Smooth muscle cell of the coronary artery (primary cell): ENCODE data around the gene STARD5. TPM values are rescaled to one million over a fixed set of nuclear protein-coding genes. Genes with fewer than 3 reads are reported as not detected.

Experiments used
- total RNA-seq: library from RNA; depleted of rRNA; stranded (reverse); fragments of >200 nt; gene quantifications from 2 replicates; pipeline ENCODE4 v1.2.3, GENCODE V29; 2014; ENCODE audit warnings: low replicate concordance

STARD5 gene, protein sequence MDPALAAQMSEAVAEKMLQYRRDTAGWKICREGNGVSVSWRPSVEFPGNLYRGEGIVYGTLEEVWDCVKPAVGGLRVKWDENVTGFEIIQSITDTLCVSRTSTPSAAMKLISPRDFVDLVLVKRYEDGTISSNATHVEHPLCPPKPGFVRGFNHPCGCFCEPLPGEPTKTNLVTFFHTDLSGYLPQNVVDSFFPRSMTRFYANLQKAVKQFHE
- 11.9 and 24.1 TPM in 2 replicates for total RNA-seq

DNA sequence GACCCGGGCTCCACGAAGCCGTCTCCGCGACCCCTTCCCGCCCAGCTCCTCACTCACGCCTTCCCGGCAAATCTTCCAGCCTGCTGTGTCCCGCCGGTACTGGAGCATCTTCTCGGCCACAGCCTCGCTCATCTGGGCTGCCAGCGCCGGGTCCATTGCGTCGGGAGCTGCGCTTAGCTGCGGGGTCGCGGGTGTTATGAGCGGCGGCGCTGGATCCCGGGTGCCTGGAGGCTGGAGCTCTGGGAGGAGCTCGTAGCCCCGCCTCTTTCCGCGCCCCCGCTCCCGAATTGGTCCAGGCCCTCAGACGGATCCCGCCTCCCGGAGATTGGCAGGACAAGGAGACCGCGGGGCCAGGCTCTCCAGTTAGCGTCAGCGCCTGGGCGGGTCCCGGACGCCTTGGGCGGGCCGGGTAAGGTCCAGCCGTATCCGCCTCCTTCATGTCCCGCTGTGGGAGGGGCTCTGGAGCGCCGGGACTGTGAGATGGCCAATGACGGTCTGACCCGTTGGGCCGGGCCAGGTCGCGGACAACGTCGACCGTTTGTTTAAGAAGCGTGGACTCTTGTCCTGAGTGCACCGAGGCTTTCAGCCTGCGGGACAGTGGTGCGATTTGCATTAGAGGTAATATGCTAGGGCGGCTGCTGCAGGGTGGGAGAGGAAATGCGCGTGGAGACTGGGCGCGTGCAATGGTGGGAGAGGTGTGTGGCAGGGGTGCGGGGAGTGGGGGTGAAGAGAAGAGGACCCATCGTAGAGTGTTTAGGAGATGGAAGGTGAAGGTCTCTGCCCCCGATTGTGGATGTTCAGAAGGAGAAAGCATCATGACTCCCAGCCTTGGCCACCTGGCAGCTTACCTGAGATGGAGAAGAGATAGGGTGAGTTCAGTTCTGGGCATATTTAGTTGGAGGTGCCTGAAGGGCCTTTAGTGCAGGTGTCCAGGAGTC, at the start of gene STARD5:
Gene STARD5 (minus strand): TSS at position 198 of the 938 bp plus-strand sequence. CDS start 42 bp downstream, at position 156.

Other genes with a start within 250 kb of the STARD5 start
- 0.15 TPM in 1 of 2 replicates, not detected in the other for gene CFAP161, start 189.9 kb downstream of the STARD5 start, total RNA-seq
- under 0.01 and 4.0 TPM in 2 replicates for gene IL16, start 127.3 kb downstream of the STARD5 start, total RNA-seq
- 13.7 TPM in 1 of 2 replicates, not detected in the other for gene TMC3, start 50.1 kb upstream of the STARD5 start, total RNA-seq